GM12872 (cell line): ENCODE data around the gene MAPK8IP3.

Experiments used
- TF ChIP-seq, protein P1 (sequence below): IDR thresholded peaks from 3 replicates; pipeline ENCODE4 v1.5.1; 2011; ENCODE audit warnings: low read depth, mild to moderate bottlenecking, low read length, moderate library complexity; ENCODE audit not compliant: insufficient read depth

The MAPK8IP3 gene

DNA sequence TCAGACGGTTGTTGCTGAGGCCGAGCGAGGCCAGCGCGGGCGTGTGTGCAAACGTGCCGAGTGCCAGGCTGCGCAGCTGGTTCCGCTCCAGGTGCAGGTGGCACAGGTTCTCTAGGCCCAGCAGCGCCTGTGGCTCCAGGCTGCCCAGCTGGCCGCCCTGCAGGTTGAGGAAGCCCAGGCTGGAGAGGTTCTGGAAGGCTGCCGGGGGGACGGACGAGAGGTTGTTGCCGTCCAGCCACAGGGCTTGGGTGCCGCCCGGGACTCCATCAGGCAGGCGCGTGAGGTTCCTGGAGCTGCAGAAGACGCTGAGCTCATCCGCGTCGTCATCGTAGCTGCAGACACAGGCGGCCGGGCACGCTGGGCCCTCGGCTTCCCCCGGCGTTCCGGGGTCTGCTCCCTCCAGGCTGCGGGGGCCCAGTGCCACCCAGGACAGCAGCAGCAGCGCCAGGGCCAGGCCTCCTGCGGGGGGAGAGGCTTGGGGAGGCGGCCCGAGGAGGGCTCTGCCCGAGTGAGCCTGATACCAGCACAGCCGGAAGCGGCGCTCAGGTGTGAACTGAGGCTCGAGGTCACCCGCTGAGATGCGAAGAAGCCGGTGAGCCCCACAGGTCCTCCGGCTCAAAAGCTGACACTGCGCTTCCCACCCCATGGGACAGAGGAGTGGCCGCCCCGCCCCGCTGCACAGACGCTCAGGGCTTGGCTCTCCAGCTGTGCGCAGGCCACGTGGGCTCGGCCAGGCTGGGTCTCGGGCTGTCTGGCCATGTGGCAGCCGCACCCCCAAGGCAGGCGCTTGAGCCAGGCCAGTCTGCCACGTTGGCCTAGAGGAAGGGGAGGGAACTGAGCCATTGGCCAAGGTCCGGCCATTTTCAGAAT, 86.2 kb downstream of the MAPK8IP3 start:
- TF ChIP-seq, protein P1, sequence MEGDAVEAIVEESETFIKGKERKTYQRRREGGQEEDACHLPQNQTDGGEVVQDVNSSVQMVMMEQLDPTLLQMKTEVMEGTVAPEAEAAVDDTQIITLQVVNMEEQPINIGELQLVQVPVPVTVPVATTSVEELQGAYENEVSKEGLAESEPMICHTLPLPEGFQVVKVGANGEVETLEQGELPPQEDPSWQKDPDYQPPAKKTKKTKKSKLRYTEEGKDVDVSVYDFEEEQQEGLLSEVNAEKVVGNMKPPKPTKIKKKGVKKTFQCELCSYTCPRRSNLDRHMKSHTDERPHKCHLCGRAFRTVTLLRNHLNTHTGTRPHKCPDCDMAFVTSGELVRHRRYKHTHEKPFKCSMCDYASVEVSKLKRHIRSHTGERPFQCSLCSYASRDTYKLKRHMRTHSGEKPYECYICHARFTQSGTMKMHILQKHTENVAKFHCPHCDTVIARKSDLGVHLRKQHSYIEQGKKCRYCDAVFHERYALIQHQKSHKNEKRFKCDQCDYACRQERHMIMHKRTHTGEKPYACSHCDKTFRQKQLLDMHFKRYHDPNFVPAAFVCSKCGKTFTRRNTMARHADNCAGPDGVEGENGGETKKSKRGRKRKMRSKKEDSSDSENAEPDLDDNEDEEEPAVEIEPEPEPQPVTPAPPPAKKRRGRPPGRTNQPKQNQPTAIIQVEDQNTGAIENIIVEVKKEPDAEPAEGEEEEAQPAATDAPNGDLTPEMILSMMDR, result no peak

DNA sequence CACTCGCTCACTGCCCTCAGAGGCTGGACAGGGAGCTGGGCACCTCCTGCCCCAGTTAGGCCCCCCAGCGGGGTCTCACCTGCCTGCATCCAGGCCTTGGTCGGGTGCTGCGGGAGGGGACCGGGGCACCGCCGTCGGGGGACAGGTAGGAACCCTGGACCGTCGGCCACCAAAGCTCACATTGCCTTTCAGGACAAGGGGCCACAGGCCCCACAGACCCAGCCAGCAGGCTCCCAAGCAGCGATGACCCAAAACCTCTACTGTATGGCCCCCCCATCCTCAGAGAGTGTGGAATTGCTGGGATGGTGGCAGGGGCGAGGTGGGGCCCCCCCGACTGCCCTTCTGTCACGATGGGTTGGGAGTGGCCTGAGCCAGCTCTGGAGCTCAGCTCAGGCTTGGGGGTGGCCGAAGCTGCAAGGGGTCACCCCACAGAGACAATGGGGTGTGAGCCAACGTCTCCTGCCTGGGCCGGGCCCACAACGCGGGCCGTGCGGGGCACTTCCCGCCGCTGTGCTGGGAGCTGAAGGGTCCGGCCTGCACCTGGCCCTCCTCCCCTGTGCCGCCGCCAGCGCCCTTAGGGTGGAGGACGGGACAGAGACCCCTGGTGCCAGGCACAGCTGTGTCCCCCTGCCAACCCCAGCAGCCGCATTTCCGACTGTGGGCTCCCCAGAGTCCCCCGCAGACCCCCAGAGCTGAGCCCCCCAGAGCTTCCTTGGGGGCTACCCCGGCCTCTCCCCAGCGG, 87.0 kb downstream of the MAPK8IP3 start:
- TF ChIP-seq, protein P1, result no peak

DNA sequence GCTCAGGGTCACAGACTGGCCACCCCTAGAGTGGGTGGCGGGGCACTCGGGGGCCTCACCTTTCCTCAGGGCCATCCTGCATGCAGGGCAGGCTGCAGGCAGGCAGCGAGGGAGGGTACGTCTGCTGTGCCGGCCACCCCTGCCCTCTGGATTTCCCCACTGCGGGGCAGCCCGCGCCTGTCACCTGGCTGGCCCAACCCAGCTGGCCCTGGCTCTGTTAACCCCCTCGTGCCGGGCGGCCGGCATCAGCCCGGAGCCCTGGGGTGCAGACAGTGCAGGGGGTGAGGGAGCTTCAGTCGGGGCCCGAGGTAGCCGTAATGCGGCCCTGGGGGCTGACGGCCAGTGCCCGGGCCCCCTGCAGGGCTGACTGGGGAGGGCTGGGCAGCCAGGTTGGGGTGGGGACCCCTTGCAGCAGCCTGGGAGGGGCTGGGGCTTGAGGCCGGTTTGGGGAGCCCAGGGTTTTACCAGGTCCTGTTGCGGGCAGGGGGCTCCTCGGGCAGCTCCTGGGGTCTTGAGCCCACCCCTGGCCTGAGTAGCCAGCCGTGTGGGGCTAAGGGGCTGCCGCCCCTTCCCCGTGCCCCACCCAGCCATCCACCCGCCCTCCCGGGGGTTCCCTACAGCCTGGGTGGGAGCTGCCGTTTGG, 87.7 kb downstream of the MAPK8IP3 start, which contains the start of gene IGFALS:
IGFALS (minus strand) TSS at position 128 of the 643 bp plus-strand sequence; CDS start at position 75, 53 bp downstream.
- TF ChIP-seq, protein P1, result no peak

DNA sequence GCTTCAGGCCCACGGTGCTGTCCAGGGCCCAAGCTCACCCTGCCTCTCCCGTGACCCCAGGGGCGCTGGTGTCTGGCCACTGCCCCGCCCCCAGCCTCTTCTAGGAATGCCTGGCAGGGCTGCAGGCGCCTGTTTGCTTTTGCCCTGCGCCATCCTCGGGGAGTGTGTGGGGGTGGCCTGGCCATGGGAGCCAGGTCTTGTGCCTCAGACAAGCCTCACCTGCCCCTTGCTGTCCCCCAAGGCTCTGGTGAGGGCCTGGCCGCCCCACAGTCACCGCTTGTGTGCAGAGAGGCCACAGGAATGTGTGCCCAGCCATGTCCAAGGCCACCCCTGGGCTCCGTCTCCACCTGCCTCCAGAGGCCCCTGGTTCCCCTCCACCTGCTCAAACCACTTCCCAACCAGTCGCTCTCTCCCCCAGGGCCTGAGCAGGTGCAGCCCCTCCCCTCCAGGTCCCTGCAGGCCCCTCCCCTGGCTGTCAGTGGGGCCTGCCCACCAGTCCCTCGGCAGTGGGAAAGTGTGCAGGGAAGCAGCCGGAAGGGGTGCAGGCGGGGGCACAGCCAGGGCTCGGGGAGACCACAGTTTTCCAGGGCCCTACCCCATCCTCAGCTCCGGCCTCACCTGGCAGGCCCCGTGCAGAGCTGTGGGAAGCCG, 88.4 kb downstream of the MAPK8IP3 start:
- TF ChIP-seq, protein P1, result no peak

DNA sequence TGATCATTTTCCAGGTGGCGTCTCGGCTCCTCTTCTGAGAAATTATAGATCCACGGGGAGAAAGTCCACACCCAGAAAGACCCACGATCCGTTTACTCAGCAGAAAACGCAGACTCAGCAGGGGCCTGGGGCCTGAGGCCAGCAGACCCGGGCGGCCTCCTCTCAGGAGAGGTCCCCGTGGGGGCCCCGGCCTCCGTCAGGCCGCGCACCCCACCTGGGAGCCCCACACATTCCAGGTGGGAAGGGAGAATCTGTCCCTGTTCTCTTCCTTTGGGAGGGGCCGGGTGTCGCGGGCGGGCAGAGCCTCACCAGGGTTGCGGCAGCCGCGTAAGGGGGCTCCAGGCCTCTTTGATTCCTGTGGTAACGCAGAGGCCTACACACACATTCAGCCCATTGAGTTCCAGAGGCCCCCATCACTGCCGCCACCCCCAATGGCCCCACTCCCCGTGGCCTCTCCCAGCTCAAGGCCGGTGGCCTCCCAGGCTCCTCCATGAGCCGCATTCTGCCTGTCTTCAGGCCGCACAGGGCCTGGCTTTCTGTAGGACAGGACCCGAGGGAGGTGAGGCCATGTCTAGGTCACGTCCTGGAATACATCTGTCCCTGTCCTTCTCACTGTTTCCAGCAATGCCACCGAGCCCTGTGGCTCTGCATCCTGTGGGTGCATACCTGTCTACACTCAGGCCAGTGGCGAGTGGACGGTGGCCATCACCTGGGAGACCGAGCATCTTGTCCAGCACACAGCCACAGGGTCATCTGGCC, 89.1 kb downstream of the MAPK8IP3 start:
- TF ChIP-seq, protein P1, result no peak

DNA sequence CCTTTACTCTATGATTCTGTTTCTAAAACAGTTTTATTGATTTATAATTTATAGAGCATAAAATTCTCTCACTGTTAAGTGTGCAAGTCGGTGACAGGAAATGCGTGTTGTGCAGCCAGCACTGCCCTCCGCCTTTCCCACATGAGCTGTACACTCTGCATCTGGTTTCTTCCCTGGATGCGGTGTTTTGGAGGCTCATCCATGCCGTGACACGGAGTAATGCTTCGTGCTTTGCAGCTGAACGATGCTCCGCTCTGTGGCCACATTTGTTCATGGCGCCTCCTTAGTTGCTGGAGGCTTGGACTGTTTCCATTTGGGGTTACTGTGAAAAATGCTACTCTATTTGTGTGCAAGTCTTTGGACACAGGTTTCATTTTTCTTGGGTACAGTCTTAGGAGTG, 94.7 kb downstream of the MAPK8IP3 start:
- TF ChIP-seq, protein P1, result no peak
